HG02588 (cell line): ENCODE data around the gene SUPT3H.

Experiments
- ATAC-seq: cut with Tn5 transposase; IDR thresholded peaks from one replicate; pipeline ENCODE4 v1.9.1; 2021; ENCODE audit warnings: mild to moderate bottlenecking, moderate library complexity; ENCODE audit not compliant: unreplicated experiment

The SUPT3H gene

GRCh38 chr6:45394586-45395095 lies 16.9 kb upstream of the SUPT3H start:
- no peak for ATAC-seq

- ATAC-seq = no peak
Observed at GRCh38 chr6:45388328-45388727, 10.6 kb upstream of the SUPT3H start.

- ATAC-seq = no peak
Observed at GRCh38 chr6:45387236-45387635, 9.5 kb upstream of the SUPT3H start.

DNA sequence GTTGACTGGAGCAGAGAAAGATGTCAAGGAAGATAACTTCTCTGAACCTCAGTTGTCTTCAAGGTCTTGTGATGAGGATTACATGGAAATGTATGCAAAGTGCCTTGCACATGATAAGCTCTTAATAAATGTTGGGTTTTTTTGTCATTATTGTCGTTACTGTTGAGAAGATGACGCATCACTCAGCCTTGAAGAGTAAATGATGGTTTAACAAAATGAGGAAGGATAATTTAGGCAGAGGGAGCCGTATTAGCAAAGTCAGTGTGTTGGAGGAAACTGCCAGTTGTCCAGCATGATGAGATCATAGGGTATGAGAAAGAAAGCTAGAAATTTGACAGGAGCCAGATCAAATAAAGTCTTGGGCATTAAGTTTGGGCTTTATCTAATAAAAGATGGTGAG lies 8.8 kb upstream of the SUPT3H start:
- ATAC-seq = no peak

DNA sequence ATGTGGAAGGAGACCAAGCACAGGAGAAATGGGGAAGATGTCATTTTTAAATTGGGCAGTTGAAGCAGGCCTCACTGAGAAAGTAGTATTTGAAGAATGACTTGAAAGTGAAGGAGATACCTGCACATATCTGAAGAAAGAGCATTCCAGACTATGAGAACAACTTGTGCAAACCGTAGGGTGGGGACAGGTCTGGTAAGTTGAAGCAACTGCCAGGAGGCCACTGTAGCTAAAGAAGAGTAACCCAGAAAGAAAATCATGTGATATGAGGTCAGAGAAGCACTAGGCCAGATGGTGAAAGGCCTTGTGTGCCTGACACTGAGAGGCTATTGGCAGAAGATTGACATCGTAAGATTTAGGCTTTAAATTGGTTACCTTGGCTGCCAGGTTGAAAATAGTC lies 4.7 kb upstream of the SUPT3H start:
- ATAC-seq = no peak

GRCh38 chr6:45378334-45378926 lies 696 bp upstream of the SUPT3H start:
- ATAC-seq = peak; percentile 14

DNA sequence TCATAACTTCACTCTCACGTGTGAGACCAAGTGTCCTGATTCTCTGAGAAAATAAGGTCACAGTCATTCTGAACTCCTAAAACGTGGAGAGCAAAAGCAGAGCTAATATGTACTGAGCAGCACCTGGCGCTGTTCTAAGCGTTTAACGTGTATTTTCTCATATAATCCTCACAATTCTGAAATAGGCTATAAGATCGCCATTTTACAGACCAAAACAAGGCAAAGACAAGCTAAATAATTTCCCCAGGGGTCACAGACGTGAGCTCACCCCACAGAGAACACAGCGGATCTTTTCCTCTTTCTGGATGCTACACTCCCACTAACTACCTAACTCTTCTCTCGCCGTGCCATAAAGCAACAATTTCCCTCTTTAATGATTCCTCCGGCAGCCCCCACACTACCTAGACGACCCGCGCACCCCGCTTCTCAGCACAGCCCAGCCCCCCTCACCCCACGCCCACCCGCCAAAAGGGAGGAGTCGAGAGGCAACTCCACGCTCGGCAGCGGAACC lies 636 bp downstream of the SUPT3H start:
- ATAC-seq = peak; percentile 1

GRCh38 chr6:45376310-45377042 lies 1.3 kb downstream of the SUPT3H start:
- ATAC-seq = no peak

DNA sequence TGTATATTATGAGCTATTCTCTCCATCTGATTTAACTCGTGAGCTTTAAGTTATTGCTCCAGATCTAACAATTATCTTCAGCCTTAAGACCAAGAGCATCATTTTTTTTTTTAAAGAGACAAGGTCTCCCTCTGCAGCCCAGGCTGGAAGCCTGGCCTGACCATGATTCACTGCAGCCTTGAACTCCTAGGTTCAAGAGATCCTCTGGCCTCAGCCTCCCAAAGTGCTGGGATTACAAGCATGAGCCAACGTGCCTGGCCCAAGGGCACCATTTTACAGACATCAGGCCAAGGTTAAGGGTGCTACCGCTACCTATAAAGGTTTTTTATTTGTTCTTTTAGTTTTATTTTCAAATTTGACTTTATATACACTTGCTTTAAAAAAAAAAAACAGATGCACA lies 2.3 kb downstream of the SUPT3H start:
- no peak for ATAC-seq

GRCh38 chr6:45371924-45372573 lies 5.7 kb downstream of the SUPT3H start:
- ATAC-seq = no peak

DNA sequence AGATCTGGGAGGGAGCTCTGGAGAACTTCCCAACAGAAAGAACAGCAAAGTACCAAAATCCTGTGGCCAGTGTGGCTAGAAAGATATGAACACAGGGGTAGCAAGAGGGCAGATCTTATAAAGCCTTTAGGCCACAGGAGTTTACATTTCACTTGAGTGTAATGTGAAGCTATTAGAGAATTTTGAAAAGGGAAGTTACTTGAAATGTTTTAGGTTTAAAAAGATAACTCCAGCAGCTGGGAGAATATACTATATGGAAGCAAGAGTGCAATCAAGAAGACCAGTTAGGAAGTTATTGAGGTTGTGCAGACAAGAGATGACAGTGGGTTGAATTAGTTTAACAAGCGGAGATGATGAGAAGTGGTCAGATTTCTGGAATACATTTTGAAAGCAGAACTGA lies 7.9 kb downstream of the SUPT3H start:
- ATAC-seq = no peak

GRCh38 chr6:45367999-45368398 lies 9.7 kb downstream of the SUPT3H start:
- ATAC-seq = no peak

DNA sequence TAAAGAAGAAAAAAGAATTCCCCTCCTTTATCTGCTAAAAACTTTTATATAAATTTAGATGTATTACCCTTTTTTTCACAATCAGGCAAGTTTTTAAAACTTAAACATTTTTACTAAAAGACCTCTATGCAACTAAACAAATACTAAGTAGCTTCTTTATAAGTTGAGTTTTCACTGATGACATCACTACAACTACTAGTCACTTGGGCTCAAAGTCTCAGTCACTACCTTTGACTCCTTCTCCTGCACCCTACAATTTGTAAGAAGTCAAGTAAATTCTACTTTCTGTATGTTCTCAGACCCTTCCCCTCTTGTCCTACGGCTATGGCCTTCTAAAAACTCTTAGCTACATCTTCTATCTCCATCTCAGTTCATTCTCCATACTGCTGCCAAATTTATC lies 11.2 kb downstream of the SUPT3H start:
- no peak for ATAC-seq

DNA sequence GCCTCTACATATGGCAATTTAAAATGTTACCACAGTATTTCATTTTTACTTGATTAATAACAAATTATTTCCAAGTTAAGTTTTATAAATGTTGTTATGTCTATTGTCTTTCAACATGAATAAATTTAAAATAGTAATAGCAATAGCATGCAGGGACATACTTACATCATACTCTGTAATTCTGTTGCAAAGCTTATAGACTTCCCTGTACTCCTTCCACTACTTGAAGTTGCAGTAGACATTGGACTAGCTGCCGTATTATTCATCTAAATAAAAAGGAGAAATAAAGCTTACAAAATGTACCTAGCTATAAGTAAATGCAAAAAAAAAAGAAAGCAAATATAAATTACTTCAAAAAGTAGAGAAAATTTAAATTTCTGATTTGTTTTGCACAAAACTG lies 12.7 kb downstream of the SUPT3H start:
- no peak for ATAC-seq

GRCh38 chr6:45364466-45364865 lies 13.3 kb downstream of the SUPT3H start:
- no peak for ATAC-seq

- no peak for ATAC-seq
Observed at GRCh38 chr6:45353654-45354053, 24.1 kb downstream of the SUPT3H start.

DNA sequence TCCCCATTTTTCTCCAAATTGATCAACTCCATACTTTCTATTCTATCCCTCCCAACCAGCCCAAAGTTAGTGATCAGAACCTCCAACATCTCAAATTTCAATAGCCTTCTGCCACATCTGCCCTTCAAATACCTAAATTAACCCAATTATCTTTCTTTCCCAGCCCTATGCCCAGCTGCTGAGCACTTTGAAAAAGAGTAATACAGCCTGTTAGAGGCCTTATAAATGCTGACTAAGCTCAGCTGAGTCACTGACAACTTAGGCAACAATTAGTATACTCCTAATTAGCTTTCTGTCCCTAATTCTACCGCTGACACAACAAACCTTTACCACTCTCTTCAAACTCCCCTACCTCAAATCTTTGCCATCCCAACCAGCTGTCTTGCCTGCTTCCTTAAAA lies 26.1 kb downstream of the SUPT3H start:
- no peak for ATAC-seq

GRCh38 chr6:45351076-45351475 lies 26.7 kb downstream of the SUPT3H start:
- no peak for ATAC-seq

- ATAC-seq = no peak
Observed at GRCh38 chr6:45350186-45350710, 27.5 kb downstream of the SUPT3H start.

DNA sequence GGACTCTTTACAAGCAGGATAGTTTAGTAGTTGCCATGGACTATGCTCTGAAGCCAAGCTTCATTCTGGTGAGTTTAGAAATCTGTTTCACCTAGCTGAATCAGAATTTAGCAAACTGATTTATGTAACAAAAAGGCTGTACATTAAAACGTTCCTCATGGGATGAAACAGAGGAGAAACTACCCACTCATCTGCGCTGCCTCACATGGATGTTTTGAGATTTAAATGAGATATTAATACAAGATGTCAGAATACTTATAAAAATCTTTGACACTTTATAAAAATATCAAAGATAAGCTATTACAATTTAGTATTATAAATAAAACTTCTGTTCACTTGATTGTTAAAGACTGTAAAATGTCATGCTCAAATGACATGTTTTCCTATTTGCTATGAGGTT lies 32.8 kb downstream of the SUPT3H start:
- no peak for ATAC-seq

GRCh38 chr6:45328523-45328922 lies 49.2 kb downstream of the SUPT3H start:
- no peak for ATAC-seq
